GM18505 (cell line): ENCODE data around the gene LRMDA.

Source experiments
- ATAC-seq: cut with Tn5 transposase; IDR thresholded peaks from one replicate; pipeline ENCODE4 v1.9.1; 2021; ENCODE audit not compliant: unreplicated experiment
- POLR2A ChIP-seq: IDR thresholded peaks from 4 replicates; pipeline ENCODE4 v1.6.1; 2011; ENCODE audit warnings: borderline replicate concordance; ENCODE audit not compliant: insufficient read depth, insufficient read length; ENCODE audit errors: extremely low read depth

The LRMDA gene

GRCh38 chr10:76116523-76116922, 685.1 kb downstream of the LRMDA start:
- no peak for TF ChIP-seq POLR2A
- no peak for ATAC-seq

- TF ChIP-seq POLR2A = no peak
- no peak for ATAC-seq
Measured at GRCh38 chr10:76117949-76118348, 686.5 kb downstream of the LRMDA start.

DNA sequence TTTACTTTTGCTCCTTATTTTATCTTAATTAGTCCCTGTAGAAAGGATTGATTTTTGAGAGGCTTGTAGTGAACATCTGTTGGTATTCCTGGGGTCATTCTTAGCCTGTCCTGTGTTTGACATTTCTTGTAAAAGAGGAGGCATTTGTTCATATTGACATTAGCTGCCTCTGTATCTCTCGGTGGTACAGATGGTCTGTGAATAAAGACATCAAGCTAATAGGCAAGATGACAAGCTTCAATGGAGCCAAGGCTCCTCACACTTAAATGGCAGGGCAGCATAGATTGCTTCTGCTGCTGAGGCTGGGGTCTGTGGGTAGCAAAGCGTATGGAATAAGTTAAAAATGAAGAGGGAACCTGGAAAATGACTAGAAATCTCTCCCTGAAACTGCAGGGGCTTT, 687.6 kb downstream of the LRMDA start:
- no peak for TF ChIP-seq POLR2A
- ATAC-seq = no peak

- ATAC-seq = no peak
- no peak for TF ChIP-seq POLR2A
Measured at GRCh38 chr10:76119515-76119914, 688.1 kb downstream of the LRMDA start.

DNA sequence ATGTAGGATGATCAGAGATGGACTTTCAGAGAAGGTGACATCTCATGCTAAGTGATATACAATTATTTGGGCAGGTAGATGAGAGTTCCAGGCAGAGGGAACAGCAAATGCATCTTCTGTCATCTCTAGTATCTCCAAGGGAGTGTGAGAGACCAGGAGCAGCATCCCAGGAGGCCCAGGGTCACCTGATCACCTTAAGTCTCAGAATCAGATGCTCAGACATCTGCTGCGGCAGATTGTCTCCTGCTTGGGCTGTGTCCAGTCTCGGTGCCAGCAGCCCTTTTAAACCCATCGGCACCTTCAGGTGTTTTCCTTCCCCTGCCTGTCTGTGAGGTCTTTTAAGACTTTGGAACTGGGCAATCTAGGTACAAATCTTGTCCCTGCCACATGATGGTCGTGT, 690.6 kb downstream of the LRMDA start:
- TF ChIP-seq POLR2A = no peak
- no peak for ATAC-seq

- no peak for ATAC-seq
- TF ChIP-seq POLR2A = no peak
Measured at GRCh38 chr10:76124280-76124679, 692.9 kb downstream of the LRMDA start.

GRCh38 chr10:76125900-76126299, 694.5 kb downstream of the LRMDA start:
- no peak for ATAC-seq
- no peak for TF ChIP-seq POLR2A

DNA sequence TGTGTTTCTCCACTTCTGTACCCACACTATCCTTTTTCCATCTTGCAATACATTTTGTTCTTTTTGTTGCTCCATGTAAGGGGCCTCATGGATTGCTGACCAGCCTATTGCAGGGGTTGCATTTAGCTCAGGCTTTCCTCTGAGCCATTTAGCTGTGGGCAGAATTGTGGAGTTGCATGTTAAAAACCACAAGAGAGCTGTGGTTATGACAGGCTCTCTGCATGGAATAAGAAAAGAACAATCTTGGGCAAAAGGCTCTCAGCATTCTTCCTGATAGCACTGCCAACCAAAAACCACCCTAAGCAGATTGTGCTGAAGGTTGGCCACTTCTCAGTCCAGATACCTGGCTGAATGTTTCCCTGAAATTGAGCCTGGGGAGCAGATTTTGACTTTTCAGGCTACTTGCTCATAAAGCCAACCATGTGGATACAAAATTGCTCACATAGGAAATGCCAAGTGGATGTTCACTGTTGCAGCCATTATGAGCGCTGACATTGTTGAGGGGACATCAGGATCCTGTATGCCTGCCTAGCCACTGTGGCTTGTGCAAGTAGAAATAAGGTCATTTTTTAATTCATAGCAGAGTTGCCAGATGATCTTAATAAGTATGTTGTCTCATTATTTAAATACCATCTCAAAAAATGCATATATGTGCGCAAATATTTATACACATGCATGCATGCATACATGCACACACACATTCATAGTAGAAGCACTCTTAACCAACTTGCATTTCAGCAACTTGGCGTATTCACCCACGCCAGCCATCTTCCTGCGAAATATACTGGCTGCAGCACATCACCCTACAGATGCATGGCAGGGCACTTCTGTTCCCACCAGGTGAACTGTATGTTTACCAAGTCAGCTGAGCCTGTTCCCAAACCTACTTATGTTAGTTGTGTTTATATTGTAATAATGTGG, 695.4 kb downstream of the LRMDA start:
- ATAC-seq = no peak
- TF ChIP-seq POLR2A = no peak

DNA sequence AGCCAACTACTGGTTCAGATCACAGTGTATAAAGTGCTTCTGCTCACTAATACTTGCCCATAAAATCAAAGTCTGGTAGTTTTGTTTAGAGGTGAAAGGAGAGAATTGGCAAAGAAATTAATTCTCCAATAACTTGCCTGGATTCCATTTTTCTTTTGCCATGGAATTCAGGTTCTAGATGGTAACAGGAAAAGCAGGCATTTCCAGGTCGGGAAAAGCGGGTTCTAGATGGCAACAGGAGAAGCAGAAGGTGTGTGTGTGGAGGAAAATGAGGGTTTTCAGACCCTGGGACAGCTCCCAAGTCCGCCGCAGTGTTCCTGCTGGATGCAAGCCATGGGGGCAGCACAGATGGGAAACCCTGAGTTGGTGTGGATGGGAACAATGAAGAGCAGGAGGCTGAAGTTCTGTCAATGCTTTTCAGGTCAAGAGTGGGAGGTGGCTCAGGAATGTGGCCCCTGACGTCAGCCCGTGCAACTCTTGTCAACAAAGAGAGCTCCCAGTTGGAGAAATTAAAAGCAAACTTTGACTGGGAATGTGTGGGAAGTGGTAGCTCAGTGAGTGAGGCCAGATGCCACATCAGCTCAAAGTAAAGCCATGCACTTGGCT, 696.7 kb downstream of the LRMDA start:
- ATAC-seq = no peak
- no peak for TF ChIP-seq POLR2A

GRCh38 chr10:76129213-76129612, 697.8 kb downstream of the LRMDA start:
- no peak for ATAC-seq
- TF ChIP-seq POLR2A = no peak

DNA sequence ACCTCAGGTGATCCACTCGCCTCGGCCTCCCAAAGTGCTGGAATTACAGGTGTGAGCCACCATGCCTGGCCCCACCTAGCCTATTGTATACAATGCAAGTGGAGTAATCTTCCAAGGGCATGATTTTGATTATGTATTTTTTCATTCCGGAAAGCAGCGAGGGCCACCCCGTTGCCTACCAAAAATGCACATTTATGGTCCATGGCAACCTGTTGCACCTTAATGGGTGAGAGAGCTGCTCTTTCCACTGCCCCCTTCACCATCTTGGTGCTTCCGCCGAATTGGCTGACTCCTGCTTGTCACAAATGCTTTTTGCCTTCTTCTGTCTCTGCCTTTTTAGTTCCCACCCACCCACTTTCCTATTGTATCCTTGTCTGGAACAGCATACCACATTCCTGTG, 699.5 kb downstream of the LRMDA start:
- ATAC-seq = no peak
- TF ChIP-seq POLR2A = no peak

GRCh38 chr10:76133597-76134255, 702.3 kb downstream of the LRMDA start:
- no peak for ATAC-seq
- no peak for TF ChIP-seq POLR2A

DNA sequence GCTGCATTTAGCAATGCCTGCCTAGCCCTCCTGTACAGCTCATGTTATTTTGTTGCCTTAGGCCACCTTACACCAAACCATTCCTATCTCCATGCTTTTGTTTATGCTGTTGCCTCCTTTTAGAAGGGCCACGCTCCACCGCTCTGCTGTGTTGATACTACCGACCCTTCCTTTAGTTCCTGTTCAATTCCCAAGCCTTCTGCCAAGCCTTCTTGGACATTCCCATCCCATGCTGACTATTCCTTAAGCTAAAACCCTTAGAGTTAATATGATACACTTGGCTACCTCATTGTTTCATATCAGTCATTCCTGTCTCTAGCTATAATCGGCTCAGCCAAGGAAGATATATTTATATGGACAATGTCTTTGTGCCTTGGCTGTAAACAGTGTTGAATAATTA, 705.5 kb downstream of the LRMDA start:
- no peak for TF ChIP-seq POLR2A

GRCh38 chr10:76138286-76138685, 706.9 kb downstream of the LRMDA start:
- TF ChIP-seq POLR2A = no peak
- no peak for ATAC-seq

More for the DNA sequence above, 705.5 kb downstream of the LRMDA start:
- no peak for ATAC-seq
